Activated effector memory CD4-positive, alpha-beta T cell treated with anti-CD3 and anti-CD28 coated beads, Interleukin-2, amount 50 U/mL, for 16 hours (primary cell): ENCODE data around the gene ACSM5.
"Not testable (repeated sequence)": the region's sequence is repeated elsewhere in the genome, so short reads cannot be mapped to it uniquely, and the experiment has no call there.

Source experiments
- DNase-seq: peaks from one replicate; pipeline ENCODE4 v3.0.0-alpha.2; 2020

The ACSM5 gene

GRCh38 chr16:20399185-20399584 lies 10.1 kb upstream of the ACSM5 start:
- no peak for DNase-seq

GRCh38 chr16:20401066-20401465 lies 8.3 kb upstream of the ACSM5 start:
- no peak for DNase-seq

GRCh38 chr16:20401475-20402016 lies 7.8 kb upstream of the ACSM5 start:
- DNase-seq: no peak

- DNase-seq: no peak
Measured at GRCh38 chr16:20402651-20403050, 6.7 kb upstream of the ACSM5 start.

GRCh38 chr16:20404637-20405036 lies 4.7 kb upstream of the ACSM5 start, which contains the start of gene PDILT:
Gene PDILT (minus strand): TSS chr16:20404737. CDS start chr16:20399300, 5,437 bp downstream.
- DNase-seq: no peak

- no peak for DNase-seq
Measured at GRCh38 chr16:20410121-20410723, 888 bp downstream of the ACSM5 start.

- no peak for DNase-seq
Measured at GRCh38 chr16:20411055-20411454, 1.7 kb downstream of the ACSM5 start.

GRCh38 chr16:20415541-20415940 lies 6.2 kb downstream of the ACSM5 start:
- DNase-seq: no peak

GRCh38 chr16:20419093-20419492 lies 9.8 kb downstream of the ACSM5 start:
- not testable (repeated sequence) for DNase-seq

GRCh38 chr16:20421748-20422147 lies 12.4 kb downstream of the ACSM5 start:
- not testable (repeated sequence) for DNase-seq

GRCh38 chr16:20423772-20424128 lies 14.4 kb downstream of the ACSM5 start:
- not testable (repeated sequence) for DNase-seq

- DNase-seq: no peak
Measured at GRCh38 chr16:20424129-20424866, 15.0 kb downstream of the ACSM5 start.

- DNase-seq: not testable (repeated sequence)
Measured at GRCh38 chr16:20427401-20427797, 18.1 kb downstream of the ACSM5 start.

GRCh38 chr16:20429499-20429898 lies 20.2 kb downstream of the ACSM5 start:
- not testable (repeated sequence) for DNase-seq

- not testable (repeated sequence) for DNase-seq
Measured at GRCh38 chr16:20430480-20430879, 21.1 kb downstream of the ACSM5 start.

GRCh38 chr16:20430948-20431347 lies 21.6 kb downstream of the ACSM5 start:
- DNase-seq: no peak

- not testable (repeated sequence) for DNase-seq
Measured at GRCh38 chr16:20438950-20439349, 29.6 kb downstream of the ACSM5 start.

- not testable (repeated sequence) for DNase-seq
Measured at GRCh38 chr16:20439820-20440231, 30.5 kb downstream of the ACSM5 start.

GRCh38 chr16:20440731-20441130 lies 31.4 kb downstream of the ACSM5 start:
- not testable (repeated sequence) for DNase-seq

GRCh38 chr16:20441191-20441590 lies 31.9 kb downstream of the ACSM5 start:
- no peak for DNase-seq

GRCh38 chr16:20441859-20442258 lies 32.5 kb downstream of the ACSM5 start:
- not testable (repeated sequence) for DNase-seq

- not testable (repeated sequence) for DNase-seq
Measured at GRCh38 chr16:20446652-20447393, 37.5 kb downstream of the ACSM5 start.

GRCh38 chr16:20451364-20451763 lies 42.0 kb downstream of the ACSM5 start, which contains the start of gene ACSM2A:
Gene ACSM2A (plus strand): TSS chr16:20451521. CDS start chr16:20460115, 8,594 bp downstream.
- not testable (repeated sequence) for DNase-seq
